DMS53 treated with DMSO at 0.1 percent for 48 hours (cell line): ENCODE measurements around the gene S100A14.
"Not testable (repeated sequence)": the region's sequence is repeated elsewhere in the genome, so short reads cannot be mapped to it uniquely, and the experiment has no call there.

Experiments used
- DNase-seq: peaks from one replicate; lab custom pipeline; 2025; ENCODE audit not compliant: unreplicated experiment; lab: John Stamatoyannopoulos, UW

S100A14 gene

DNA sequence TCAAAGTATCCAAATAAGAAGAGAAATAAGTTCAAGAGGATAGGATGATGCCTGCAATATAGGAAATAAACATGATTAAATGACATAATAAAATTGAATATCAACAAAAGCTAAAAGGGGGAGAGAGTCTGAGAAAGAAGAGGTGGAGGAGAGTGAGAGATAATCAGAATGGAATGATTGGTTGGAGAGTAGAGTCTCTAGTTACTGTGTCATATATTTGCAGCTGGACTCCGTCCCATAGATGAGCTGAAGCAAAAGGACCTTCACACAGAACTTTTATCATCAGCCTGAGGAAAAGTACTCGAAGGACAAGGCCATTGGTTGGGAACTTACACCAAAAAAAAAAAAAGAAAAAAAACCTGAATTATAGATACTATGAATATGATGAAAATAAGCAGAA lies 27.6 kb downstream of the S100A14 start:
- no peak for DNase-seq

DNA sequence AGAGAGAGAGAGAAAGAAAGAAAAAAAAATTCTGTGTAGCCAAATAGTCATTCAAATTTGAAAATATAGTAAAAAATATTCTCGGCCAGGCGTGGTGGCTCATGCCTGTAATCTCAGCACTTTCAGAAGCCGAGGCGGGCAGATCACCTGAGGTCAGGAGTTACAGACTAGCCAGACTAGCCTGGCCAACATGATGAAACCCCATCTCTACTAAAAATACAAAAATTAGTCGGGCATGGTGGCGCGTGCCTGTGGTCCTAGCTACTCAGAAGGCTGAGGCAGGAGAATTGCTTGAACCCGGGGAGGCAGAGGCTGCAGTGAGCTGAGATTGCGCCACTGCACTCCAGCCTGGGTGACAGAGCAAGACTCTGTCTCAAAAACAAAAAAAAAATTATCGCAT lies 28.1 kb downstream of the S100A14 start:
- not testable (repeated sequence) for DNase-seq

DNA sequence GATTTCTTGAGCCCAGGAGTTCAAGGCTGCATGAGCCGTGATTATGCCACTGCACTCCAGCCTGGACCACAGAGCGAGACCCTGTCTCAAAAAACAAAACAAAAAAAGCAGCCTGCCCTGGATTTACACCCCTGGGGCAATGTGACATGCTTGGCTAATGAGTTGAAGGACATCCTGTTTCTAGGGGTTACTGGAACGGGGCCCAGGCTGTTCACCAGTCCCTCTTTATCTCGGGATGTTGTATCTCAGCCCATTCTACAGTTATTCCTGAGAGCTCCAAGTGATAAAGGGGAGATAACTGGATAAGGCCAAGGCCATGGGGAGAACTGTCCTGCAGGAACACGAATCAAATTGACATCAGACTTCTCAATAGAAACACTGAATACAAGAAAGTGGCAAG lies 28.8 kb downstream of the S100A14 start:
- no peak for DNase-seq

DNA sequence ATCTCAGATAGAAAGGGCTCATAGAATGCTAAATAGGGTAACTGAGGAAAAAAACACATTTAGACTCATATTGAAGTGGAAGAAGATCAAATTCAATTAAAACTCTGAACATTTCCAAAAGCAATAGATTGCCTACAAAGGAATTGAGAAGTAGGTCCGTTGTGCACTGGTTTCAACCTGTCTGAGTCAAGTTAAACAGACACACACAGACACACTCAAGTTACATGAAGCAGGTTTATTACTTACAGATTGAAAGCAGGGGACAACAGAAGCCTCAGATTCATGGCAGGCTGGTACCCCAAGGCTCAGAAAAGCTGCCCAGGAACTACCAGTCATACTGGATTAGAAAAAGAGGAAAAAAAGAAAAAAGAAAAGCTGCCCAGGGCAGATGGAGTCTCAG lies 29.8 kb downstream of the S100A14 start:
- no peak for DNase-seq

DNA sequence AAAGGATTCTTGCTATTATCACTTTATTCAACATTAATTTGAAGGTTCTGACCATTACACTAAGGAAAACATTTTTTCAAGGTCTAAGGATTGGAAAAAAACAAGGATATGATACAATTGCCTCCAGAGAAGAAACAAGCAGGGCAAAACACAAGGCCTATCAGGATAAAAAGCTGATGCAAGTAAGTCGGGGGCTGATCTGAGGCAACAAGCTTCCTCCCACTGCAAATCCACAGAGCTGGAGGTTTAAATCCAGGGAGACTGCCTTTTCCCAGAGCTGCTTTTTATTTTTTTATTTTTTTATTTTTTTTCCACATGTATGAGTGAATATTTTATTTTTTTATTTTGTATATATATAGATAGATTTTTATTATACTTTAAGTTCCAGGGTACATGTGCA lies 31.1 kb downstream of the S100A14 start:
- no peak for DNase-seq

DNA sequence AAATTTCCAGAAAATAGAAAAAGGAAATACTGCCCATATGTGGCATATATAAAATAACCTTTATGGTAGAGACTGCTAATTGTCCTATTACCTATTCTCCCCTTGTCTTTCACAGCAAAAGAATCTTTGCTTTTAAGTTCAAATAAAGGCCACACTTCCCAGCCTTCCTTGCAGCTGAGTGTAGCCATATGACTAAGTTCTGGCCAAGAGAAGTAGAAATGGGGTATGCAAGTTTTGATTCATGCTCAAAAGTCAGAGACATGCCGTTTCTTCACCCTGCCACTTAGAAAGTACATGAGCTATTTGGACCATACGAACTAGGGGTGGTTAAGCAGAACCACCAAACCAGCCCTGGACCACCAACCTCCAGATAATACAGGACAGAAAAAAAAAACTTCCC lies 32.1 kb downstream of the S100A14 start:
- no peak for DNase-seq

DNA sequence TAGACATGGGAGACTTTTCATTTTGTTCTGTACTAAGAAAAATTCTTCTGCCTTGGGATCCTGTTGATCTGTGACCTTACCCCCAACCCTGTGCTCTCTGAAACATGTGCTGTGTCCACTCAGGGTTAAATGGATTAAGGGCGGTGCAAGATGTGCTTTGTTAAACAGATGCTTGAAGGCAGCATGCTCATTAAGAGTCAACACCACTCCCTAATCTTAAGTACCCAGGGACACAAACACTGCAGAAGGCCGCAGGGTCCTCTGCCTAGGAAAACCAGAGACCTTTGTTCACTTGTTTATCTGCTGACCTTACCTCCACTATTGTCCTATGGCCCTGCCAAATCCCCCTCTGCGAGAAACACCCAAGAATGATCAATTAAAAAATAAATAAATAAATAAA lies 32.6 kb downstream of the S100A14 start:
- not testable (repeated sequence) for DNase-seq

DNA sequence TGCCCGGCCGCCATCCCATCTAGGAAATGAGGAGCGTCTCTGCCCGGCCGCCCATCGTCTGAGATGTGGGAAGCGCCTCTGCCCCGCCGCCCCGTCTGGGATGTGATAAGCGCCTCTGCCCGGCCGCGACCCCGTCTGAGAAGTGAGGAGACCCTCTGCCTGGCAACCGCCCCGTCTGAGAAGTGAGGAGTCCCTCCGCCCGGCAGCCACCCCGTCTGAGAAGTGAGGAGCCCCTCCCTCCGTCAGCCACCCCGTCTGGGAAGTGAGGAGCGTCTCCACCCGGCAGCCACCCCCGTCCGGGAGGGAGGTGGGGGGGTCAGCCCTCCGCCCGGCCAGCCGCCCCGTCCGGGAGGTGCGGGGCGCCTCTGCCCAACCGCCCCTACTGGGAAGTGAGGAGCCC lies 33.3 kb downstream of the S100A14 start:
- not testable (repeated sequence) for DNase-seq

DNA sequence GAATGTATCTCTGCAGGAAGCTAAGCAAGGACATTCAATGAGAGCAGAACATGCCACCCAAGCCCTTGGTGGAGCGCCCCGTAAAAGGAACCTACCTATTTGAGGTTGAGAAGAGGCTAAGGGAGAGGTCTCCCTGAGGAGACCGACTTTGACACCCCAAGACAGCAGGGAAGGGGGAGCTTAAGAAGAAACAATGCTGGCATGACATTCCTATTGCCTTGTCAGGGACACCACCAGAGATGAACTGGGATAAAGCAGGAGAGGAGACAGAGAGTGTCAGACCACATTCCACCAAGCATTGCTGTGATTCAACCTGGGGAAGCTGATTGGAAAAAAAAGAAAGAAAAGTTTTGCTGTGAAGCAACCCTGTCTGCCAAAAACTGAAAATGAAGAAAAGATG lies 37.2 kb downstream of the S100A14 start:
- no peak for DNase-seq

DNA sequence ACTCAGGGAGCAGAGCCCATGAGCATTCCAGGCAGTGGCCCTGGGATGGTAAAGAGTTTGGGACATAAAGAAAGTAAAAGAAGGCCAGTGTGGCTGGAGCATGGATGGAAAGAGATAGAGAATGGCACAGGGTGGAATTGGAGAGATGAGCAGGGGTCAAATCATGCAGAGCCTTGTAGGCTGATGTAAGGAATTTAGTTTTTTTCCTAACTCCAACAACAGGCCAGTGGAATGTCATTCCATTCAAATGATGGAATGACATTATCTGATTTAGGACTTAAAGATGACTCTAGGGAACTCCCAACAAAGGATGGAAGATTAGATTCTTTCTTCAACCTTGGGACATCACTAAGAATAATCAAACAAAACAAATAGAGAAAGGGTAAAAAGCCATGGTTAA lies 37.6 kb downstream of the S100A14 start:
- DNase-seq = no peak

DNA sequence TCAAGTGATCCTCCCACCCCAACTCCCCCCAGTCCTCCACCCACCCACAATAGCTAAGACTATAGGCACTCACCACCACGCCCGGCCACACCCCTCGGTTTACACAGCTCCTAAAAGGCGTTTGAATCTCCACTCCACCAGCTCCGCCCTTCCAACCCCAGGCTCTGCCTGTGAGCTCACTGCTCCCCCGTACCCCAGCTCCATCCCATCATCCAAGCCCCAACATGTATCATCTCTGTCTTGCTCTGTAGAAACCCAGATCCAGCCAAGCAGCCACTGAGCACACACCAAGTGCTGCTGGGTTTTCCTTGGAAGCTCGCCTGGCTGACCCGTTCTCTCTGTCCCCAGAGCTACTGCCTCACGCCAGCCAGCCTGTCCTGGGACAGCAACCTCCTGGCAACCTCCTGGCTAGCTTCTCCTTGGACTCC lies 38.5 kb downstream of the S100A14 start:
- no peak for DNase-seq

DNA sequence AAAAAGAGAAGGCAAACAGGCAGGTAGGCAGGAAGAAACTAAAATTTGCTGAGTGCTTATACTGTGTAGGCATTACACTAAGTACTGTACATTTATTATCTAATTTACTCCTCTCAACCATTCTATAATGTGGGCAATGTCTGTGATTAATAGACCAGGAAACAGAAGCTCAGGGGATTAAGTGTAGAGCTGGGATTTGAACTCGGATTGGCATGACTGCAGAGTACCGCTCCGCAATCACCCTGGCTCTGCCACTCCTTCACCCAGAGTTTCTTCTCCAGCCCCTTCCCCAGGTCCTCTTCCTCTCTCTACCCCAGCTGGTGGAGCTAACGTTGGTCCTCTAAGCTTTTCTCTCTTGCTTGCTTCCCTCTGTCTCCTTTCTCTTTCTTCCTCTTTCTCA lies 39.0 kb downstream of the S100A14 start:
- no peak for DNase-seq

DNA sequence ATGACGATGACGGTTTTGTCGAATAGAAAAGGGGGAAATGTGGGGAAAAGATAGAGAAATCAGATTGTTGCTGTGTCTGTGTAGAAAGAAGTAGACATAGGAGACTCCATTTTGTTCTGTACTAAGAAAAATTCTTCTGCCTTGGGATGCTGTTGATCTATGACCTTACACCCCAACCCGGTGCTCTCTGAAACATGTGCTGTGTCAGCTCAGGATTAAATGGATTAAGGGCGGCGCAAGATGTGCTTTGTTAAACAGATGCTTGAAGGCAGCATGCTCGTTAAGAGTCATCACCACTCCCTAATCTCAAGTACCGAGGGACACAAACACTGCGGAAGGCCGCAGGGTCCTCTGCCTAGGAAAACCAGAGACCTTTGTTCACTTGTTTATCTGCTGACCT lies 40.6 kb downstream of the S100A14 start:
- not testable (repeated sequence) for DNase-seq

DNA sequence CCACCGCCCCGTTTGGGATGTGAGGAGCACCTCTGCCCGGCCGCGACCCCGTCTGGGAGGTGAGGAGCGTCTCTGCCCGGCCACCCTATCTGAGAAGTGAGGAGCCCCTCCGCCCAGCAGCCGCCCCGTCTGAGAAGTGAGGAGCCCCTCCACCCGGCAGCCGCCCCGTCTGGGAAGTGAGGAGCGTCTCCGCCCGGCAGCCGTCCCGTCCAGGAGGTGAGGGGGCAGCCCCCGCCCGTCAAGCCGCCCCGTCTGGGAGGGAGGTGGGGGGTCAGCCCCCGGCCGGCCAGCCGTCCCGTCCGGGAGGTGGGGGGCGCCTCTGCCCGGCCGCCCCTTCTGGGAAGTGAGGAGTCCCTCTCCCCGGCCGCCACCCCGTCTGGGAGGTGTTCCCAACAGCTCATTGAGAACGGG lies 41.0 kb downstream of the S100A14 start:
- DNase-seq = not testable (repeated sequence)

DNA sequence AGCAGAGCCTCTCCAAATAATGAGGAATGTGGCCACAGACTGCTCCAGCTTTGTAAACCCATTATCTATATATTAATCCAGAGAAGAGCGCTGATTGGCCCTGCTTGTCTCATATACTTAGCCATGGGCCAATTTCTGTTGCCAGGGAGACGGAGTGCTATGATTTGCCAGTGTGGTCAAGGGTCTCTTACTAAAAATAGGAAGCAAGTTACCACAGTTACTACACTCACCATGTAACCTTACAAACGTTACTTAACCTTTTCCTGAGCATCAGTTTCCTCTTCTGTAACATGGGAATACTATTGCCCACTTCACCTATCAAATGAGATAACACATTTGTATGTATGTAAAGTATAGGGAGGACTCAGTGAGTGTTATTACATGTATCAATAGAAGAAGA lies 42.8 kb downstream of the S100A14 start:
- no peak for DNase-seq

DNA sequence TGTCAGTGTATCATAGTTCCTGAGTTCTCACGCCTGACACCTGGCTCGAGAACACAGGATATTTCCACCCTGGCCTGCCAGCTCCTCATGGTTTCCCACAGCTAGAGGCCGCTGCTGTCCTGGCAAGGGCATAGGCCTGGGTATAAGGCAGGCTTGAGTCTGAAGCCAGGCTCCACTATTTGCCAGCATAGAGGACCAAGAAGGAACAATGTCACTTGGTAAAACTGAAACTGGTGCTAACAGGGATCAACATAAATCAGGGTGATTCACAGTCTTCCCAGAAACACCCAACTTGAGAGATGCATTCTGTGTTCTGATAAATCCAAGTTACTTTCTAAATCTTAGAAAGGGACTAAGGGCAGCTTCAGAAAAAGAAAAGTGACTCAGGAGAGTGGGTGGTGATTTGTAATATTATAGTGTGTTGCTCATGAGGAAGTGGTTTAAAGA lies 43.5 kb downstream of the S100A14 start:
- DNase-seq = peak; percentile 83

DNA sequence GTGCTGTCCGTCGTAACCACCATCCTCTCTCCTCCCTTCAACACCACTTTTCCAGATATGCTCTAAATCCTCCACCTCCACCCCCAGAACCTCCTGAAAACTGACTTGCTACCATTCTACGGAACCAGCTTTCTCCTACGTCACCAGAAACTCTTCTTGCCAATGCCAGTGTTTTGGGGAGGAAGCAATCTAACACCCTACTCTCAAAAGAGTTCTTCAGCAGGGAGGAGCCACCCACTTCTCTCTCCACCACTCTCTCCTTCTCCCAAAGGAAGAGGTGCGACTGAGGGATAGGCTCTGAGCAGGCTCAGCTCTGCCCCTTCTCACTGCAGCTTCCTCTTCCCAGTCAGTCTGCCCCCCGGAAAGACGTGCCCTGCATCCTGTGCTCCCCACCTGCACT lies 44.4 kb downstream of the S100A14 start:
- no peak for DNase-seq

DNA sequence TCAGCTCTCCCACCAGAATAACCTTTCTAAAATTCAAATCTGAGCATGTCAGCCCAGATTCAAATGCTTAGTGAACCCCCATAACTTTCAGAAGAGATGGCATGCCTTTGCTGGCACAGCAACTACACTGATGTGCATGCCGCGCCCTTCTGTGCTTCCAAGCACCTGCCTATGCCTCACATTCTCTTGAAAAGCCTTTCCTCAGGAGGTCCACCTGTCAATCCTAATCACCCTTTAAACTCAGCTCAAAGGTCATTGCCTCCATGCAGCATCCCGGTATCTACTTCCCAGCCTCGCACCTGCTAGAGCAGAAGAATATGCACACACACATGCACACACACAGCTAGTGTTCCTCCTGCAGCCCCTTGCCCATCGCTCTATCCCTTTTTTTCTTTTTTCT lies 45.3 kb downstream of the S100A14 start:
- peak; percentile 38 for DNase-seq

DNA sequence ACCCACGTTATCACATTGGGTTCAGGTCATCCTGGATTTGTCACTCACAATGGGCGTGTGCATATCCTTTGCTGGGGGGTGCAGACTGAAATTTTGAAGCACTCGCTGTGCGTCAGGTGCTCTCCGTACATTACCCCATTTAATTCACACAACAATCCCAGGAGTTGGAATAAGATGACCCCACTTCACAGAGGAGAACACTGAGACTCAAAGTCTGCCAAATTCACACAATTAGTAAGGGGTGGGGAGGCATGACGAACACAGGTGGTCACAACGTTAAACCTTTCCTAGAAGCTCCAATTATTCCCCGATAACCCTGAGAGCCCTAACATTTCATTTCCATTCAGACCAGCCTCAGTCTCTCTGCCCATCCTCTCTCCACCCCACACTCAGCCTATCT lies 46.7 kb downstream of the S100A14 start:
- DNase-seq = no peak

DNA sequence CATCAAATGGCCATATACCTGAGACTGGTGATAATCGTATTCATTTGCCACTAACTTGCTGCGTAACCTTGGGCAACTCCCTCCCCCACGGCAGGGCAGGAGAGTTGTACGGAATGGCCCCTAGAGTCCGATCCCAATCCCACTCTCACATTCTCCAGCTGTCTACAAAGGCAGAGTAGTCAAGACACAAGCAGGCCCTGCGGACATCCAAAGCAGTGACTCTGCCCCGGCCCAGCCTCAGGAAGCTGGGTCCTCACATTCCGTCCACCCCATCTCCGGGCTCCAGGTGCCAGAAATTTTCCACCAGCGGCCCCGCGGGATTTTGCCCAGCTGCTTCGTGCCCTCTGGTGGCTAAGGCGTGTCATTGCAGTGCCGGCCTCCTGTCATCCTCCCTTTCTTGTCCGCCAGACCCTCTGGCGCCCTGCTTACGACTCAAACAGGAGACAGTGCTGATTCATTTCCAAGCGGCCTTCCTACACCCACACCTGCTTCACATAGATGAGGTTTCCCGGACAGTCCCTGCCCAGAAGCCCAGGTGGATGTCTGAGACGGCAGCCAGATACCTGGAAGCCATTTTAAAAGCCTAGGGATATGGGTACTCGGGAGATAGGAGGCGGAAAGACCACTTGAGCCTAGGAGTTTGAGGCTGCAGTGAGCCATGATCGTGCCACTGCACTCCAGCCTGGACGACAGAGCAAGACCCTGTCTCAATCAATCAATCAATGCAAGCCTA lies 47.6 kb downstream of the S100A14 start:
- peak; percentile 94 for DNase-seq

DNA sequence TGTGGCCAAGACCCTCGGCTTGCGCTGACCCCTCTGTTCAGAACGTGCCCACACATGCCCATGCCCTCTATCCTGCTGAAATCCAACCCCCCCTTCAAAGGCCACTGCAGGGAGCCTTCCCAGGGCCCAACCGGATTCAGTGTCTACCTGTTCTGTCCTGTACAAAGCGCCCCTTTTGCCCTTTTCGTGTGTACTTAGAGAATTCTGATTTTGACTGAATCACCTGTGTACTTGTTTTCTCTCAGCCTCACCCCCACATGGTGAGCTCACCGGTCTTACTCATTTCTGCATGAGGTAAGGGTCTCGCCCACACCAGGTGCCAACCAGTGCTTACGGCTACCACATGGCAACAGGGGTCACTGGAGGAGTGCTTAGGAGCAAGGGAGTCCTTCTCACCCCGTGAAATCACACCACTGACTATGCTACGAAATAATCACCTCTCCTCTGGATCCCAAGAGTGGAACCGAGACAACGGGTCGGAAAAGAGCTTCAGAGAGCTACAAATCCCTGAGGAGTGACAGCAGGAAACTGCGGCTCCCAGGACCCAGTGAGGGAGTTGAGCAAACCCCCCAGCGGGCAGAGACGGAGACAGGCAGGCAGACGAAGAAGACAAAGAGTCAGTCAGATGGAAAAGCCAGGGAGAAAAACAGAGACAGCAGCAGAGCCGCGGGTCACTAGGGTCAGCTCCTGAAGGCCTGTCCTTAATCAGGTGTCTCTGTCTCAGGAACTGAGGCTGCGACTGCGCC lies 48.3 kb downstream of the S100A14 start:
- peak; percentile 23 for DNase-seq
